ENCODE results near the gene ARSB. TPM values are rescaled to one million over a fixed set of nuclear protein-coding genes. Genes with fewer than 3 reads are reported as not detected.

ARSB gene
- total RNA-seq, 1 donor from 2014 or later: 11.0 TPM

- no peak for DNase-seq
- no peak for ATAC-seq
- intact Hi-C loops (cut with micrococcal nuclease): no loop called here
These were observed 187.0 kb downstream of the ARSB start for GRCh38 chr5:78797936-78798672.

- ATAC-seq (no peak), DNase-seq (no peak)
- intact Hi-C loops (cut with micrococcal nuclease): no loop called here
These were observed 189.4 kb downstream of the ARSB start for GRCh38 chr5:78795757-78796156.

GRCh38 chr5:78794693-78795215 lies 190.4 kb downstream of the ARSB start:
- intact Hi-C loops (cut with micrococcal nuclease): no loop called here
- DNase-seq: no peak
- no peak for ATAC-seq

- intact Hi-C loops (cut with micrococcal nuclease): no loop called here
- ATAC-seq (no peak), DNase-seq (no peak)
These were observed 191.0 kb downstream of the ARSB start for GRCh38 chr5:78793907-78794662.

- ATAC-seq (no peak), DNase-seq (no peak)
- intact Hi-C loops (cut with micrococcal nuclease): no loop called here
These were observed 192.6 kb downstream of the ARSB start for GRCh38 chr5:78792345-78793055.

GRCh38 chr5:78791501-78792100 lies 193.5 kb downstream of the ARSB start:
- no peak for ATAC-seq
- intact Hi-C loops (cut with micrococcal nuclease): no loop called here
- no peak for DNase-seq

- ATAC-seq (peak; percentile 88), DNase-seq (no peak)
- intact Hi-C loops (cut with micrococcal nuclease): no loop called here
These were observed 197.3 kb downstream of the ARSB start for GRCh38 chr5:78787783-78788182.

- no peak for DNase-seq
- intact Hi-C loops (cut with micrococcal nuclease): no loop called here
These were observed 199.7 kb downstream of the ARSB start for GRCh38 chr5:78785454-78785853.

GRCh38 chr5:78783434-78784130 lies 201.5 kb downstream of the ARSB start:
- no peak for DNase-seq
- intact Hi-C loops (cut with micrococcal nuclease): no loop called here
- ATAC-seq: no peak

More at GRCh38 chr5:78785454-78785853, 199.7 kb downstream of the ARSB start:
- ATAC-seq: no peak

GRCh38 chr5:78782728-78783127 lies 202.4 kb downstream of the ARSB start:
- no peak for ATAC-seq

GRCh38 chr5:78781611-78782286 lies 203.4 kb downstream of the ARSB start:
- DNase-seq (no peak), ATAC-seq (no peak)
- intact Hi-C loops (cut with micrococcal nuclease): no loop called here

More at GRCh38 chr5:78782728-78783127, 202.4 kb downstream of the ARSB start:
- no peak for DNase-seq
- intact Hi-C loops (cut with micrococcal nuclease): no loop called here

GRCh38 chr5:78779771-78780616 lies 205.1 kb downstream of the ARSB start:
- intact Hi-C loops (cut with micrococcal nuclease): no loop called here
- no peak for DNase-seq
- peak; percentile 82 for ATAC-seq

GRCh38 chr5:78779262-78779661 lies 205.8 kb downstream of the ARSB start:
- DNase-seq (no peak), ATAC-seq (no peak)
- intact Hi-C loops (cut with micrococcal nuclease): no loop called here

GRCh38 chr5:78778538-78778937 lies 206.6 kb downstream of the ARSB start:
- DNase-seq (no peak), ATAC-seq (peak; percentile 59)
- intact Hi-C loops (cut with micrococcal nuclease): no loop called here

GRCh38 chr5:78777901-78778300 lies 207.2 kb downstream of the ARSB start:
- no peak for DNase-seq
- ATAC-seq: no peak
- intact Hi-C loops (cut with micrococcal nuclease): no loop called here

- ATAC-seq (no peak), DNase-seq (no peak)
- intact Hi-C loops (cut with micrococcal nuclease): no loop called here
These were observed 208.5 kb downstream of the ARSB start for GRCh38 chr5:78776637-78777036.

GRCh38 chr5:78773655-78774054 lies 211.5 kb downstream of the ARSB start:
- intact Hi-C loops (cut with micrococcal nuclease): no loop called here
- DNase-seq: no peak
- no peak for ATAC-seq
